HepG2 (cell line): ENCODE data around the gene TSEN34. TPM values are rescaled to one million over a fixed set of nuclear protein-coding genes. Genes with fewer than 3 reads are reported as not detected.

Experiments
- ATAC-seq: fragments of 200-7000 bp; cut with Tn5 transposase; 3 replicates; pipeline ENCODE4 v1.9.1; 2020; ENCODE audit warnings: mild to moderate bottlenecking, moderate library complexity
- BruUV-seq: library from RNA; stranded (reverse); fragments of 400-500 nt; replicated peaks from 2 replicates; lab custom pipeline; 2021; lab: Mats Ljungman, UMichigan
- CTCF ChIA-PET: fragments of 300-600 bp; formaldehyde crosslinking; extraction: SDS; loops from one replicate; lab custom pipeline; 2021; ENCODE audit warnings: low total read pairs, inconsistent platforms, low intra/inter-chr PET ratio; lab: Yijun Ruan, JAX
- POLR2A ChIA-PET: fragments of 350-600 bp; sonication (Branson Sonifier 250); formaldehyde crosslinking; loops from one replicate; lab custom pipeline; 2020; ENCODE audit warnings: antibody characterized with exemption, inconsistent platforms; lab: Yijun Ruan, JAX
- DNase-seq: peaks from one replicate; pipeline ENCODE4 v3.0.0-alpha.2; 2015; ENCODE audit warnings: low spot score
- FAIRE-seq: peaks from 3 replicates; lab custom pipeline; 2011; peaks lifted over from hg19 to GRCh38; lab: Jason Lieb, UNC
- H2AFZ ChIP-seq: one replicate; pipeline ENCODE4 v1.6.1; 2011; ENCODE audit warnings: low read length, inconsistent platforms
- H3K27ac ChIP-seq: fragments of 300-600 bp; 3 replicates; pipeline ENCODE4 v1.8.0; 2011; ENCODE audit warnings: mixed run types, mild to moderate bottlenecking, mixed read lengths, low read length, inconsistent platforms; ENCODE audit not compliant: insufficient read depth; ENCODE audit errors: extremely low read length
- H3K27me3 ChIP-seq, 2 experiments: fragments of 200-600 bp in 1 of 2; 2 replicates in 1 of 2; 3 replicates in 1 of 2; pipeline versions ENCODE4 v1.6.0 to v1.8.0; 2011; ENCODE audit warnings: low read length in 2 of 2, mild to moderate bottlenecking in 2 of 2, moderate library complexity in 2 of 2, inconsistent platforms in 1 of 2; ENCODE audit not compliant: insufficient read depth in 2 of 2, control insufficient read depth in 1 of 2
- H3K36me3 ChIP-seq, 2 experiments: fragments of 200-600 bp in 1 of 2; replicated peaks in 1 of 2; 2 replicates in 1 of 2; 3 replicates in 1 of 2; pipeline versions ENCODE4 v1.5.1 to v1.8.0; 2011; ENCODE audit warnings: low read length in 2 of 2, inconsistent platforms in 1 of 2; ENCODE audit not compliant: insufficient read depth in 2 of 2, control insufficient read depth in 1 of 2
- H3K4me1 ChIP-seq: 2 replicates; pipeline ENCODE4 v1.5.1; 2012; ENCODE audit warnings: low read length, inconsistent platforms; ENCODE audit not compliant: insufficient read depth
- H3K4me2 ChIP-seq: 2 replicates; pipeline ENCODE4 v1.6.0; 2011; ENCODE audit warnings: low read depth, low read length, inconsistent platforms
- H3K4me3 ChIP-seq, 3 experiments: fragments of 200-600 bp in 1 of 3; sonication (generic), shearing (Covaris generic) in 1 of 3; replicated peaks in 1 of 3; 2 replicates each; pipeline ENCODE4 v1.5.1; 2011 to 2016; ENCODE audit warnings: low read length in 3 of 3, inconsistent platforms in 2 of 3, low read depth in 2 of 3, mild to moderate bottlenecking in 2 of 3, control low read depth in 1 of 3, mixed read lengths in 1 of 3; ENCODE audit not compliant: insufficient read depth in 1 of 3
- H3K79me2 ChIP-seq: one replicate; pipeline ENCODE4 v1.6.1; 2011; ENCODE audit warnings: low read length, inconsistent platforms; ENCODE audit not compliant: insufficient read depth
- H3K9ac ChIP-seq: 2 replicates; pipeline ENCODE4 v1.6.0; 2011; ENCODE audit warnings: mild to moderate bottlenecking, low read depth, low read length, inconsistent platforms; ENCODE audit not compliant: insufficient read depth
- H3K9me3 ChIP-seq: 2 replicates; pipeline ENCODE4 v1.5.1; 2012; ENCODE audit warnings: mild to moderate bottlenecking, low read length
- H4K20me1 ChIP-seq: 2 replicates; pipeline ENCODE4 v1.6.0; 2011; ENCODE audit warnings: inconsistent platforms, mild to moderate bottlenecking, low read length, moderate library complexity; ENCODE audit not compliant: insufficient read depth
- ARID2 ChIP-seq: sonication (generic); formaldehyde crosslinking; IDR thresholded peaks from 2 replicates; pipeline ENCODE4 v1.8.1; 2022; ENCODE audit warnings: mild to moderate bottlenecking, missing genetic modification reagents, borderline replicate concordance
- ATF2 ChIP-seq: sonication (generic); formaldehyde crosslinking; IDR thresholded peaks from 2 replicates; pipeline ENCODE4 v1.4.0; 2020; ENCODE audit warnings: missing genetic modification reagents
- FOSL2 ChIP-seq: sonication (generic); formaldehyde crosslinking; IDR thresholded peaks from 2 replicates; pipeline ENCODE4 v1.4.0; 2020; ENCODE audit warnings: missing genetic modification reagents
- MAFF ChIP-seq: IDR thresholded peaks from 2 replicates; pipeline ENCODE4 v1.6.1; 2011; ENCODE audit warnings: low read depth, low read length, improper control_type of control experiment
- NR2F2 ChIP-seq: IDR thresholded peaks from 2 replicates; pipeline ENCODE4 v1.6.1; 2012; ENCODE audit warnings: low read depth, inconsistent platforms, borderline replicate concordance
- PAXIP1 ChIP-seq: sonication (generic); formaldehyde crosslinking; conservative IDR thresholded peaks from 2 replicates; pipeline ENCODE4 v1.4.0; 2020; ENCODE audit warnings: mild to moderate bottlenecking, missing genetic modification reagents, moderate library complexity
- PCBP1 ChIP-seq: fragments of 200-400 bp; formaldehyde crosslinking; IDR thresholded peaks from 2 replicates; pipeline ENCODE4 v1.6.1; 2017; ENCODE audit warnings: mild to moderate bottlenecking, low read depth, low read length, borderline replicate concordance
- RNF2 ChIP-seq: fragments of 450-650 bp; conservative IDR thresholded peaks from 2 replicates; pipeline ENCODE4 v1.6.1; 2016; ENCODE audit warnings: low read depth
- RNF219 ChIP-seq: sonication (generic); formaldehyde crosslinking; IDR thresholded peaks from 2 replicates; pipeline ENCODE4 v1.5.0; 2020; ENCODE audit warnings: mild to moderate bottlenecking, missing genetic modification reagents
- SNAI1 ChIP-seq: sonication (generic); formaldehyde crosslinking; IDR thresholded peaks from 2 replicates; pipeline ENCODE4 v1.5.0; 2020; ENCODE audit warnings: mild to moderate bottlenecking, missing genetic modification reagents, borderline replicate concordance
- SYNCRIP ChIP-seq: fragments of 200-400 bp; formaldehyde crosslinking; IDR thresholded peaks from 2 replicates; pipeline ENCODE4 v1.6.1; 2018; ENCODE audit warnings: mild to moderate bottlenecking, low read depth, low read length; ENCODE audit not compliant: insufficient read depth
- ZFP37 ChIP-seq: sonication (generic); formaldehyde crosslinking; IDR thresholded peaks from 2 replicates; pipeline ENCODE4 v1.4.0; 2020; ENCODE audit warnings: missing genetic modification reagents, borderline replicate concordance
- ZMYM3 ChIP-seq: sonication (generic); formaldehyde crosslinking; IDR thresholded peaks from 2 replicates; pipeline ENCODE4 v1.5.1; 2020; ENCODE audit warnings: mild to moderate bottlenecking, missing genetic modification reagents
- ZNF496 ChIP-seq: sonication (generic); formaldehyde crosslinking; IDR thresholded peaks from 2 replicates; pipeline ENCODE4 v1.8.1; 2023; ENCODE audit warnings: mild to moderate bottlenecking, moderate library complexity, missing genetic modification reagents; ENCODE audit not compliant: insufficient replicate concordance
- ZNF773 ChIP-seq: sonication (generic); formaldehyde crosslinking; IDR thresholded peaks from 2 replicates; pipeline ENCODE4 v1.4.0; 2020; ENCODE audit warnings: missing genetic modification reagents, borderline replicate concordance
- WGBS: methylation state at CpG from one replicate; pipeline ENCODE4 v1.1.6; 2017; ENCODE audit warnings: low lambda C conversion rate; 5-methylcytosine and 5-hydroxymethylcytosine counted together
- in situ Hi-C: cut with HindIII; loops from 2 replicates; pipeline ENCODE4 v1.10.0; 2017; ENCODE audit warnings: low pct_unique_long_range_greater_than_20kb; ENCODE audit not compliant: extremely low pct_ligation_motif_present
- intact Hi-C: fragments of 100-400 bp; cut with micrococcal nuclease; formaldehyde crosslinking; loops from one replicate; pipeline ENCODE4 v1.10.0; 2022; ENCODE audit not compliant: unreplicated experiment
- polyA plus RNA-seq, 8 experiments: library from polyadenylated mRNA; depleted of rRNA in 3 of 8; stranded (reverse) in 7 of 8; unstranded in 1 of 8; fragments of >200 nt; fragmentation: Illumina TruSeq in 4 of 8; extraction: Trizol in 4 of 8; gene quantifications; 2 replicates each; pipeline versions ENCODE4 v1.2.1 to v1.2.3, GENCODE V29; 2011 to 2016; ENCODE audit warnings: low read depth in 4 of 8, missing spikeins in 1 of 8, mixed read lengths in 1 of 8; ENCODE audit not compliant: insufficient read depth in 1 of 8
- total RNA-seq, 5 experiments: library from RNA; depleted of rRNA; stranded (reverse); fragments of >200 nt; fragmentation: Illumina TruSeq; extraction: Trizol; gene quantifications; 2 replicates each; pipeline ENCODE4 v1.2.3, GENCODE V29; 2016; ENCODE audit warnings: low read depth in 1 of 5
- TF ChIP-seq, protein P1 (sequence below): sonication (generic); formaldehyde crosslinking; conservative IDR thresholded peaks from 2 replicates; pipeline ENCODE4 v1.8.1; 2023; ENCODE audit warnings: missing genetic modification reagents

TSEN34 gene
- total and polyA plus RNA-seq, 2 of the 13 experiments (the other 11 are each of a cell fraction or from before 2014, with no cell fraction given): 55.1 to 65.4 TPM

GRCh38 chr19:54156953-54157352 lies 34.2 kb upstream of the TSEN34 start:
- peaks cover 13% of the 10 kb centered on the region for H3K4me1 ChIP-seq
- peaks cover 13% of the 10 kb centered on the region for H3K79me2 ChIP-seq
- in situ Hi-C loops (no loop called here), intact Hi-C loops (no loop called here)
- H3K9ac ChIP-seq: no peak overlapping the region
- CTCF ChIA-PET: no interaction called here
- H4K20me1 ChIP-seq: no peaks in the 10 kb centered on the region
- no peak overlapping the region for H2AFZ ChIP-seq
- POLR2A ChIA-PET: interaction anchor here (2.1 kb wide), 1 partner anchor 20 kb away, joined by 10 read pairs; the partner anchor contains the start of gene CNOT3
- no peaks in the 10 kb centered on the region for H3K9me3 ChIP-seq
- ATAC-seq (no peak), DNase-seq (no peak), FAIRE-seq (no peak)
- WGBS: 98% methylated on average over 3 of the region's 3 CpGs
- H3K4me2 ChIP-seq: no peak overlapping the region
- no peaks in the 10 kb centered on the region; a peak in 1 of 5 replicates for H3K27me3 ChIP-seq
- no TSS peak for BruUV-seq
- H3K4me3 ChIP-seq: no peak overlapping the region
- H3K36me3 ChIP-seq: peaks cover 18 to 59% of the 10 kb centered on the region in 2 experiments
- H3K27ac ChIP-seq: no peak overlapping the region
- TF ChIP-seq, protein P1, sequence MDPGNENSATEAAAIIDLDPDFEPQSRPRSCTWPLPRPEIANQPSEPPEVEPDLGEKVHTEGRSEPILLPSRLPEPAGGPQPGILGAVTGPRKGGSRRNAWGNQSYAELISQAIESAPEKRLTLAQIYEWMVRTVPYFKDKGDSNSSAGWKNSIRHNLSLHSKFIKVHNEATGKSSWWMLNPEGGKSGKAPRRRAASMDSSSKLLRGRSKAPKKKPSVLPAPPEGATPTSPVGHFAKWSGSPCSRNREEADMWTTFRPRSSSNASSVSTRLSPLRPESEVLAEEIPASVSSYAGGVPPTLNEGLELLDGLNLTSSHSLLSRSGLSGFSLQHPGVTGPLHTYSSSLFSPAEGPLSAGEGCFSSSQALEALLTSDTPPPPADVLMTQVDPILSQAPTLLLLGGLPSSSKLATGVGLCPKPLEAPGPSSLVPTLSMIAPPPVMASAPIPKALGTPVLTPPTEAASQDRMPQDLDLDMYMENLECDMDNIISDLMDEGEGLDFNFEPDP (CRISPR knock-in tag): no peak
- TF ChIP-seq ZNF496 (CRISPR knock-in tag) (no peak), SNAI1 (CRISPR knock-in tag) (no peak), MAFF (no peak), FOSL2 (CRISPR knock-in tag) (no peak), SYNCRIP (no peak), ARID2 (no peak), ZNF773 (CRISPR knock-in tag) (no peak), ZFP37 (CRISPR knock-in tag) (no peak), PCBP1 (no peak), ZMYM3 (CRISPR knock-in tag) (no peak), NR2F2 (no peak), RNF2 (no peak), ATF2 (CRISPR knock-in tag) (no peak), RNF219 (CRISPR knock-in tag) (no peak), PAXIP1 (CRISPR knock-in tag) (no peak)
